K562 (cell line): Measurements from ENCODE around the gene NEURL1B.

Source experiments
- POLR2A ChIP-seq: fragments of 450-650 bp; conservative IDR thresholded peaks from 2 replicates; pipeline ENCODE4 v1.6.1; 2016
- RAD21 ChIP-seq, 2 experiments: fragments of 250-450 bp in 1 of 2; fragments of 450-650 bp in 1 of 2; sonication (Bioruptor Pico) in 1 of 2; formaldehyde crosslinking in 1 of 2; IDR thresholded peaks in 1 of 2; conservative IDR thresholded peaks in 1 of 2; 2 replicates each; pipeline versions ENCODE4 v1.4.0 to v1.8.0; 2020 to 2022; ENCODE audit warnings: mild to moderate bottlenecking in 2 of 2, moderate library complexity in 1 of 2

- TF ChIP-seq RAD21 (CRISPR knock-in tag; conservative IDR thresholded peaks at IDR 0.05 in 1 of 2, IDR thresholded peaks at IDR 0.05 in 1 of 2) (no peak), POLR2A (no peak)
These were observed 37.8 kb downstream of the NEURL1B start for GRCh38 chr5:172678902-172679301.
